Measurements from ENCODE around the gene PRDM13.

DNA sequence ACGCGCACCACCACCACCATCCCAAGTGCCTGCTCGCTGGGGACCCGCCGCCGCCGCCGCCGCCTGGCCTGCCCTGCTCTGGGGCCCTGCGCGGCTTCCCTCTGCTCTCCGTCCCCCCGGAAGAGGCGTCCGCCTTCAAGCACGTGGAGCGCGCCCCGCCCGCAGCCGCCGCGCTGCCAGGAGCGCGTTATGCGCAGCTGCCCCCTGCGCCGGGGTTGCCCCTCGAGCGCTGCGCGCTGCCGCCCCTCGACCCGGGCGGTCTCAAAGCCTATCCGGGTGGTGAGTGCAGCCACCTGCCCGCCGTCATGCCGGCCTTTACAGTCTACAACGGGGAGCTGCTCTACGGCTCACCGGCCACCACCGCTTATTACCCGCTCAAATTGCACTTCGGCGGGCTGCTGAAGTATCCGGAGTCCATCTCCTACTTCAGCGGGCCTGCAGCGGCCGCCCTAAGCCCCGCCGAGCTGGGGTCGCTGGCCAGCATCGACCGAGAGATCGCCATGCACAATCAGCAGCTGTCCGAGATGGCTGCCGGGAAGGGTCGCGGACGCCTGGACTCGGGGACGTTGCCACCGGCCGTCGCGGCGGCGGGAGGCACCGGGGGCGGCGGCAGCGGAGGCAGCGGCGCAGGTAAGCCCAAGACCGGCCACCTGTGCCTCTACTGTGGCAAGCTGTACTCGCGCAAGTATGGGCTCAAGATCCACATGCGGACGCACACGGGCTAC, 7.2 kb downstream of the PRDM13 start:
- TF ChIP-seq, protein P1, sequence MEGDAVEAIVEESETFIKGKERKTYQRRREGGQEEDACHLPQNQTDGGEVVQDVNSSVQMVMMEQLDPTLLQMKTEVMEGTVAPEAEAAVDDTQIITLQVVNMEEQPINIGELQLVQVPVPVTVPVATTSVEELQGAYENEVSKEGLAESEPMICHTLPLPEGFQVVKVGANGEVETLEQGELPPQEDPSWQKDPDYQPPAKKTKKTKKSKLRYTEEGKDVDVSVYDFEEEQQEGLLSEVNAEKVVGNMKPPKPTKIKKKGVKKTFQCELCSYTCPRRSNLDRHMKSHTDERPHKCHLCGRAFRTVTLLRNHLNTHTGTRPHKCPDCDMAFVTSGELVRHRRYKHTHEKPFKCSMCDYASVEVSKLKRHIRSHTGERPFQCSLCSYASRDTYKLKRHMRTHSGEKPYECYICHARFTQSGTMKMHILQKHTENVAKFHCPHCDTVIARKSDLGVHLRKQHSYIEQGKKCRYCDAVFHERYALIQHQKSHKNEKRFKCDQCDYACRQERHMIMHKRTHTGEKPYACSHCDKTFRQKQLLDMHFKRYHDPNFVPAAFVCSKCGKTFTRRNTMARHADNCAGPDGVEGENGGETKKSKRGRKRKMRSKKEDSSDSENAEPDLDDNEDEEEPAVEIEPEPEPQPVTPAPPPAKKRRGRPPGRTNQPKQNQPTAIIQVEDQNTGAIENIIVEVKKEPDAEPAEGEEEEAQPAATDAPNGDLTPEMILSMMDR (IDR thresholded peaks at IDR 0.05): no peak
- TF ChIP-seq POLR2A (IDR thresholded peaks at IDR 0.05; ENCODE audit: low read depth): no peak
